ENCODE data around the gene LTA4H. TPM values are rescaled to one million over a fixed set of nuclear protein-coding genes. Genes with fewer than 3 reads are reported as not detected.

Gene LTA4H
- total RNA-seq, 1 donor from 2014 or later: 35.4 TPM

- H3K27me3 ChIP-seq (ENCODE audit: low read depth): peaks cover 1% of the 10 kb centered on the region
- no peak overlapping the region for H3K27ac ChIP-seq (replicated peaks)
- H3K36me3 ChIP-seq: no peaks in the 10 kb centered on the region
- TF ChIP-seq, protein P1, sequence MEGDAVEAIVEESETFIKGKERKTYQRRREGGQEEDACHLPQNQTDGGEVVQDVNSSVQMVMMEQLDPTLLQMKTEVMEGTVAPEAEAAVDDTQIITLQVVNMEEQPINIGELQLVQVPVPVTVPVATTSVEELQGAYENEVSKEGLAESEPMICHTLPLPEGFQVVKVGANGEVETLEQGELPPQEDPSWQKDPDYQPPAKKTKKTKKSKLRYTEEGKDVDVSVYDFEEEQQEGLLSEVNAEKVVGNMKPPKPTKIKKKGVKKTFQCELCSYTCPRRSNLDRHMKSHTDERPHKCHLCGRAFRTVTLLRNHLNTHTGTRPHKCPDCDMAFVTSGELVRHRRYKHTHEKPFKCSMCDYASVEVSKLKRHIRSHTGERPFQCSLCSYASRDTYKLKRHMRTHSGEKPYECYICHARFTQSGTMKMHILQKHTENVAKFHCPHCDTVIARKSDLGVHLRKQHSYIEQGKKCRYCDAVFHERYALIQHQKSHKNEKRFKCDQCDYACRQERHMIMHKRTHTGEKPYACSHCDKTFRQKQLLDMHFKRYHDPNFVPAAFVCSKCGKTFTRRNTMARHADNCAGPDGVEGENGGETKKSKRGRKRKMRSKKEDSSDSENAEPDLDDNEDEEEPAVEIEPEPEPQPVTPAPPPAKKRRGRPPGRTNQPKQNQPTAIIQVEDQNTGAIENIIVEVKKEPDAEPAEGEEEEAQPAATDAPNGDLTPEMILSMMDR (IDR thresholded peaks at IDR 0.05; ENCODE audit: borderline replicate concordance): no peak
- intact Hi-C loops (cut with micrococcal nuclease): no loop called here
- H3K4me3 ChIP-seq: no peak overlapping the region
- no peaks in the 10 kb centered on the region for H3K4me1 ChIP-seq
- no peak for DNase-seq
- no peaks in the 10 kb centered on the region for H3K9me3 ChIP-seq (replicated peaks)
These were observed 83.9 kb downstream of the LTA4H start for GRCh38 chr12:95951515-95951914.

Other genes starting within 250 kb of the LTA4H start
- gene NTN4, start 244.8 kb downstream of the LTA4H start, total RNA-seq: 76.8 TPM
- gene SNRPF, start 176.6 kb downstream of the LTA4H start, total RNA-seq: 10.7 TPM
- gene CCDC38, start 93.0 kb downstream of the LTA4H start, total RNA-seq: 0.22 TPM
- 0.47 TPM for gene AMDHD1, start 92.3 kb downstream of the LTA4H start, total RNA-seq
- not detected for gene HAL, start 39.2 kb downstream of the LTA4H start, total RNA-seq
- 17.1 TPM for gene ELK3, start 158.8 kb upstream of the LTA4H start, total RNA-seq